CD14-positive monocyte (primary cell): Measurements from ENCODE around the gene C15orf62. TPM values are rescaled to one million over a fixed set of nuclear protein-coding genes. Genes with fewer than 3 reads are reported as not detected.
A peak's percentile ranks its signal among the peaks of the same experiment; 100 is the strongest.

Experiments
- DNase-seq, 3 donors: peaks; one replicate each; pipeline ENCODE4 v3.0.0-alpha.2; 2011 to 2022
- H2AFZ ChIP-seq: 2 replicates; pipeline ENCODE4 v1.6.0; 2012; ENCODE audit warnings: mild to moderate bottlenecking, low read depth, low read length, inconsistent platforms; ENCODE audit not compliant: insufficient read depth, poor library complexity, severe bottlenecking
- H3K27ac ChIP-seq, 2 donors: 1 replicate in 1 of 2; 2 replicates in 1 of 2; pipeline ENCODE4 v1.5.1; 2012 to 2013; ENCODE audit warnings: low read length in 2 of 2, control low read depth in 1 of 2, inconsistent platforms in 1 of 2, low read depth in 1 of 2, mild to moderate bottlenecking in 1 of 2
- H3K27me3 ChIP-seq, 2 donors: one replicate each; pipeline versions ENCODE4 v1.6.0 to v1.6.1; 2011 to 2013; ENCODE audit warnings: low read length in 2 of 2; ENCODE audit not compliant: control insufficient read depth in 2 of 2, insufficient read depth in 2 of 2
- H3K36me3 ChIP-seq, 2 donors: replicated peaks in 1 of 2; 1 replicate in 1 of 2; 2 replicates in 1 of 2; pipeline versions ENCODE4 v1.5.1 to v1.6.1; 2012 to 2013; ENCODE audit warnings: low read length in 2 of 2, control low read depth in 1 of 2, inconsistent platforms in 1 of 2, mild to moderate bottlenecking in 1 of 2; ENCODE audit not compliant: insufficient read depth in 2 of 2, control insufficient read depth in 1 of 2
- H3K4me1 ChIP-seq, 2 donors: 1 replicate in 1 of 2; 2 replicates in 1 of 2; pipeline versions ENCODE4 v1.5.1 to v1.6.1; 2012 to 2013; ENCODE audit warnings: low read length in 2 of 2, control low read depth in 1 of 2, inconsistent platforms in 1 of 2, mild to moderate bottlenecking in 1 of 2, moderate library complexity in 1 of 2; ENCODE audit not compliant: insufficient read depth in 2 of 2, control insufficient read depth in 1 of 2
- H3K4me2 ChIP-seq: replicated peaks from 2 replicates; pipeline ENCODE3; 2012; ENCODE audit warnings: low read length, moderate library complexity, mild to moderate bottlenecking; ENCODE audit not compliant: poor library complexity, severe bottlenecking; ENCODE audit errors: extremely low read depth
- H3K4me3 ChIP-seq, 3 experiments: fragments of 200-600 bp in 1 of 3; sonication (generic) in 1 of 3; replicated peaks in 1 of 3; 1 replicate in 2 of 3; 2 replicates in 1 of 3; pipeline ENCODE4 v1.5.1; 2011 to 2013; ENCODE audit warnings: low read length in 3 of 3, mild to moderate bottlenecking in 3 of 3, control low read depth in 2 of 3, low read depth in 2 of 3, inconsistent platforms in 1 of 3, moderate library complexity in 1 of 3
- H3K79me2 ChIP-seq: 2 replicates; pipeline ENCODE4 v1.6.0; 2012; ENCODE audit warnings: mild to moderate bottlenecking, control low read depth, inconsistent platforms, low read length, moderate library complexity; ENCODE audit not compliant: insufficient read depth
- H3K9ac ChIP-seq: 2 replicates; pipeline ENCODE4 v1.6.0; 2017; ENCODE audit warnings: low read length, mild to moderate bottlenecking; ENCODE audit not compliant: insufficient read depth, poor library complexity, severe bottlenecking
- H3K9me3 ChIP-seq, 2 donors: replicated peaks in 1 of 2; 1 replicate in 1 of 2; 2 replicates in 1 of 2; pipeline versions ENCODE4 v1.5.1 to v1.6.1; 2012 to 2013; ENCODE audit warnings: low read length in 2 of 2, control low read depth in 1 of 2; ENCODE audit not compliant: control insufficient read depth in 1 of 2, insufficient read depth in 1 of 2
- H4K20me1 ChIP-seq: 2 replicates; pipeline ENCODE4 v1.6.0; 2012; ENCODE audit warnings: mild to moderate bottlenecking, low read length, control low read depth, moderate library complexity; ENCODE audit not compliant: insufficient read depth
- H3K27ac Mint-ChIP-seq, 7 donors: one replicate each; pipeline ENCODE4 v1.8.0; 2020; ENCODE audit warnings: mild to moderate bottlenecking in 7 of 7, mixed read lengths in 7 of 7, moderate library complexity in 6 of 7, inconsistent platforms in 2 of 7
- H3K27me3 Mint-ChIP-seq, 3 donors: one replicate each; pipeline ENCODE4 v1.8.0; 2021 to 2022; ENCODE audit warnings: low read depth in 3 of 3, mild to moderate bottlenecking in 3 of 3, mixed read lengths in 3 of 3, moderate library complexity in 3 of 3, inconsistent platforms in 1 of 3
- H3K36me3 Mint-ChIP-seq, 2 donors: one replicate each; pipeline ENCODE4 v1.8.0; 2020; ENCODE audit warnings: mixed read lengths in 2 of 2, inconsistent platforms in 1 of 2, mild to moderate bottlenecking in 1 of 2
- H3K4me1 Mint-ChIP-seq: one replicate; pipeline ENCODE4 v1.8.0; 2020; ENCODE audit warnings: mild to moderate bottlenecking, mixed read lengths
- H3K4me3 Mint-ChIP-seq, 2 donors: one replicate each; pipeline ENCODE4 v1.8.0; 2020; ENCODE audit warnings: mild to moderate bottlenecking in 2 of 2, mixed read lengths in 2 of 2, moderate library complexity in 1 of 2
- H3K9me3 Mint-ChIP-seq, 7 donors: one replicate each; pipeline ENCODE4 v1.8.0; 2020 to 2022; ENCODE audit warnings: mixed read lengths in 7 of 7, mild to moderate bottlenecking in 6 of 7, moderate library complexity in 6 of 7, inconsistent platforms in 2 of 7
- CTCF ChIP-seq: fragments of 200-600 bp; IDR thresholded peaks from one replicate; pipeline ENCODE4 v1.8.0; 2022; ENCODE audit warnings: antibody characterized with exemption, mild to moderate bottlenecking
- WGBS: methylation state at CpG from one replicate; pipeline ENCODE4 v1.1.5; 2013; ENCODE audit warnings: missing lambda C conversion rate; ENCODE audit not compliant: insufficient coverage; 5-methylcytosine and 5-hydroxymethylcytosine counted together
- intact Hi-C, 2 donors: fragments of 100-400 bp; cut with micrococcal nuclease; formaldehyde crosslinking; loops; one replicate each; pipeline versions ENCODE4 v1.15.0 to v1.15.1; 2023
- polyA plus RNA-seq, 3 donors: library from polyadenylated mRNA; depleted of rRNA in 1 of 3; unstranded in 2 of 3; stranded (reverse) in 1 of 3; fragments of 300-500 nt in 2 of 3; fragments of >200 nt in 1 of 3; fragmentation: Illumina TruSeq in 2 of 3; gene quantifications; 1 replicate in 2 of 3; 2 replicates in 1 of 3; pipeline ENCODE4 v1.2.3, GENCODE V29; 2012 to 2021

Gene C15orf62
- polyA plus RNA-seq, 3 donors, result 0.23 to 0.25 TPM; not detected in 1

DNA sequence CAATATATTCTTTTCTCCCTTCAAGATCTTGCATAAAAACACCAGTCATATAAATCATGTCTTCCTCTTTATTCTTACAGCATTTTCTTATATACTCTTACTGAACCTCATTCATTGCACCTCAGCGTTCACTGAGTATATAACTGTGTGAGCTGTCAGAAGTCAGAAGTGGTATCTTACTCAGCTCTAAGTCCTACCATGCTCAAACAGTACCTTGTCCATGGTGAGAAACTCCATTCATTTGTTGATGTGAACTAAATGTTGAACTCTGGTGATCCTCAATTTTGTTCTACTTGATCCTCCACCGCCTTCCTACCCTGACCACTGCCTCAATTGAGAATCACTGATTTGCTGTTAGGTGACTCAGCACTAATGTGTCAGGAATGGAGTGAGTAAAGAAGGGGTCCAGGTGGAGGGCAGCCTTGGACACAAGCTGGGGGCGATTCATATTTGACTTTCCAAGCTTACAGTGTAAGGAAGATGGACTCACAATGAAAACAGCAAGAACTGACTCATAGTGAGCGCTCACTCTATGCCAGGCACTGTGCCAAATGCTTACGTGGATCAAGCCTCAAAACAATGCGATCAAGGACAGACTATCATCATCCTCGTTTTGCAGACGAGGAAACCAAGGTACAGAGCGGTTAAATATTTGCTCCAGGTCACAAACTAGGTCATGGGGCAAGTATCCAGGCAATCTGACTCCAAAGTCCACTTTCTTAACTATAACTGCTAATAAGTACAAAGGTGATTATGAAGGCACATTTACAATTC lies 23.6 kb downstream of the C15orf62 start:
- Mint-ChIP-seq H3K27ac (peak overlapping the region in 2 of 7 donors; percentile 16 to 26), H3K9me3 (no peaks in the 10 kb centered on the region), H3K27me3 (no peaks in the 10 kb centered on the region), H3K36me3 (peaks cover 20 to 38% of the 10 kb centered on the region in 2 donors), H3K4me1 (peaks cover 28% of the 10 kb centered on the region), H3K4me3 (no peak overlapping the region)
- H4K20me1 ChIP-seq, result peaks cover 42% of the 10 kb centered on the region
- no peak for DNase-seq
- peaks cover 12 to 26% of the 10 kb centered on the region in 2 donors for H3K4me1 ChIP-seq
- peaks cover 22% of the 10 kb centered on the region for H3K79me2 ChIP-seq
- H3K36me3 ChIP-seq, result peaks cover 4 to 33% of the 10 kb centered on the region in 2 donors
- H3K4me2 ChIP-seq, result no peak overlapping the region
- H3K27ac ChIP-seq, result no peak overlapping the region
- no peaks in the 10 kb centered on the region for H3K9me3 ChIP-seq
- TF ChIP-seq CTCF, result no peak
- WGBS, result 74% methylated on average over 6 of the region's 9 CpGs
- no peak overlapping the region for H3K9ac ChIP-seq
- no peak overlapping the region for H3K4me3 ChIP-seq
- H2AFZ ChIP-seq, result no peak overlapping the region
- H3K27me3 ChIP-seq, result no peaks in the 10 kb centered on the region
- intact Hi-C loops, result no loop called here

- H3K27me3 Mint-ChIP-seq, result no peaks in the 10 kb centered on the region
- intact Hi-C loops, result no loop called here
- Histone ChIP-seq H4K20me1 (peaks cover 26% of the 10 kb centered on the region), H2AFZ (no peak overlapping the region), H3K27ac (peak overlapping the region in 1 of 2 donors; percentile 61), H3K9me3 (no peaks in the 10 kb centered on the region), H3K4me2 (no peak overlapping the region), H3K27me3 (no peaks in the 10 kb centered on the region), H3K4me3 (no peak overlapping the region), H3K36me3 (peaks cover 4 to 38% of the 10 kb centered on the region in 2 donors), H3K4me1 (peaks cover 12 to 19% of the 10 kb centered on the region in 2 donors), H3K9ac (no peak overlapping the region), H3K79me2 (peaks cover 32% of the 10 kb centered on the region)
- WGBS, result no CpG with 5 or more reads among the region's 2 CpGs
- H3K4me1 Mint-ChIP-seq, result peaks cover 24% of the 10 kb centered on the region
- H3K4me3 Mint-ChIP-seq, result no peak overlapping the region
- H3K9me3 Mint-ChIP-seq, result no peaks in the 10 kb centered on the region
- peaks cover 32 to 53% of the 10 kb centered on the region in 2 donors for H3K36me3 Mint-ChIP-seq
- no peak for DNase-seq
- H3K27ac Mint-ChIP-seq, result peak overlapping the region in 3 of 7 donors; percentile 10 to 69 (median 48)
- TF ChIP-seq CTCF, result no peak
These were observed 26.3 kb downstream of the C15orf62 start for GRCh38 chr15:40796041-40796440.
